Kidney tubule cell (primary cell): Measurements from ENCODE around the gene LACTB.

ENCODE experiments used
- DNase-seq: peaks from one replicate; pipeline ENCODE4 v3.0.0-alpha.2; 2018; ENCODE audit warnings: low spot score

Gene LACTB

GRCh38 chr15:63176302-63176701, 54.6 kb downstream of the LACTB start:
- DNase-seq = peak; percentile 84

GRCh38 chr15:63178034-63178433, 56.4 kb downstream of the LACTB start:
- DNase-seq = no peak

GRCh38 chr15:63180746-63181145, 59.1 kb downstream of the LACTB start:
- DNase-seq = no peak

DNA sequence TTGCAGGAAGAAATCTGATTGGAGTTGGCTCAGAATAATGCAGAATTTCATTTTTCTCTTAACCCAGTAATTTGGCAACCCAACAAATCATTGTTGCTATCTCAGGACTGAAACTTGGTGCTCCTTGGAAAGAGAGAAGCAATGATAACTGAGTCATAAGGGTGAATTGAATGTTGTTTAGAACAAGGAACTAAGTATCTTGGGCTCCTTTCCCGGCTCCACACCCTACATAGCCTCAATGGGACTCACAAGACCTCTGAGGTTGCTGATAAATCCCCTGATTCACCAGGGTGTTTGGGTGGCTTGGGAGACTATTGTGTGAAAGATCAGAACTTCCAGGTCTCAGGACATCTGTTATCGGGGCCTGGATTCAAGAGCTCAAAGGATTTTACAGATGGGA, 60.0 kb downstream of the LACTB start:
- DNase-seq = no peak

GRCh38 chr15:63185206-63185605, 63.5 kb downstream of the LACTB start:
- DNase-seq = no peak

DNA sequence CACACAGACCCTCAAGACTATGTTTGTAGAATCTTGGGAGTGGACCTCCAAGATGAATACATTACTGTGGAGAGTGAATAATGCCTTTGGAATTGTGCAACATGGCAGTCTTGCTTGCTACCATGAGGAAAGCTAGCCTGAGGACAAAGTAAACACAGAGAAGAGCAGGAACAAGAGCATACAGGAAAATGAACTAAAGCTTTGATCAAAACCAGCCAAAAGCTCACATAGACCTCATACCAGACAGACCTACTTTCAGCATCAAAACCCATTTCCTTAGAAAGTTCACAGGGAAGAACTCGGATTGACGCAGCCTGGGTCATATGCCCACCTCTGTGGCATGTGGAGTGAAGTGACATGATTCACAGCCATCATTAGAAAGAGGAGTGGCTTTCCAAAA, 64.4 kb downstream of the LACTB start:
- DNase-seq = peak; percentile 56

DNA sequence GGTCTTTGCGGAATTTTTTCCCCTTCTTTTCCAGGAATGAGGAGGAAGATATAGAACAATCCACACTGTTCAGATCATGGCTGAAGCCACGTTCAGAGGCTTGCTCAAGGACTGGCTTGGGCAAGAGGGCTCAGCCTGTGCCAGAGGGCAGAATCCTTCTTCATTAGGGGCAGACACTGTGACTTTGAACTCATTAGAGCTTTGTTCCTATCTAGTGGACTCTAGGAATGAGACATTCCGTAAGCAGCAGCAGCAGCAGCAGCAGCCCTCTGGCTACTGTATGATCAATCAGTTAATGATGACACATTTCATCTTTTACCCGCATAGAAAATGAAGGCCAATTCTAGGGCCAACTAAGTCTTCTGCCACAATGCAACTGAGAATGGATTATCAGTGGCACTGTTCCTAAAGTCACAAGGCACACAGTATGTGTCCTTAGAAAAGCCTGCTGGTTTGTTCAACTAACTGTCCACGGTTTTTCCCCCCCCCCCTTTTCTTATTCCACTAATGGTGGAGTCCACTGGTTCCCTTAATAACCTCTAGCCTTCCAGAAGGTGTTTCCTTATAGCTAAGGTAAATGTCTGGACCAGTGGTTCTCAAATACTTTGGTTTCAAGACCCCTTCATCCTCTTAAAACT, 66.0 kb downstream of the LACTB start:
- peak; percentile 52 for DNase-seq

GRCh38 chr15:63188247-63188925, 66.7 kb downstream of the LACTB start:
- no peak for DNase-seq

GRCh38 chr15:63188926-63189871, 67.5 kb downstream of the LACTB start, which contains the start of gene RAB8B:
RAB8B (plus strand) TSS chr15:63189606; CDS start chr15:63189625, 19 bp downstream.
- DNase-seq = peak; percentile 97

GRCh38 chr15:63189941-63190768, 68.5 kb downstream of the LACTB start:
- peak; percentile 56 for DNase-seq

DNA sequence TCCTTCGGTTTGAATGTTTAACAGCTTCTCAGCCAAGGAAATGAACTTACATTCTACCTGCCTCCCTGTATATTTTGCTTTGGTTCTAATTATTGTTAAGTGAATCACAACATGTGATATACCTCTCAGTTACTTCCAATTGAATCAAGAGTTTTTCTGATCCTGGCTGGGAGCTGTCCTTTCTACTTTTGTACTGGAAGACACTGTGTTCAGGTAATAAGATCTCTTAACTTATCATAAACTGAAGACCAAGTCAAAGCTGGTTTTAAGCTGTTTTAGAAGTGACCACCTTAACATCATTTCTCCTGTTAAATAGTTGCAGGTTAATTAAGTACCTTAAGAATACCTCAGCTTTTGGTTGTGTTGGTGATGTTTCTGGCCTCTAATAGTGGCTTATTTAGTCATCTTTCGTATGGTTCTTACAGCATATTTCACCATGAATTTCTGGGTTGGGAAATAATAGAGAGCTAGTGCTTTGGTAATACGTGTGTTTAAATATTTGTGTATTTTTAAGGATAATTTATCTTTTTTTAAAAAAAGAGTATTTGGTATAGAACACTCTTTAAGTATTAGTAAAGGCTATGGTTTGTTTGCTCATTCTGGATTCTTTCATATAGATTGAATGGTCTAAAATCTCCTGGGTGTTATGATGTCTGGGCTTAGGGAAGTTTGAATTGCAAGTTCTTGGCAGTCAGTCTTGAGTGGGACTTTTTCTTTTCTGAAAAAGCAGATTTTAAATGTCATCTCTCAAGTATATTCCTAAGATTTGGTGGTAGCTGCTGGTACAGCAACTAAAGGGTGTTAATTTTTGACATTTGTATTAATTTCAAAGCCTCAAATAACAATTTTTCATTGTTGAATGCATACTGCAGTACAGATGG, 69.3 kb downstream of the LACTB start:
- no peak for DNase-seq
